Uterus (tissue), 2 donors: ENCODE data around the gene MIPOL1.

Experiments
- POLR2A ChIP-seq, 2 donors: fragments of 450-650 bp; IDR thresholded peaks; one replicate each; pipeline ENCODE4 v1.6.1; 2016; ENCODE audit warnings: antibody characterized with exemption in 2 of 2, mild to moderate bottlenecking in 1 of 2, moderate library complexity in 1 of 2
- TF ChIP-seq, protein P1 (sequence below), 4 experiments: fragments of 200-600 bp in 2 of 4; fragments of 450-650 bp in 2 of 4; sonication (generic) in 2 of 4; IDR thresholded peaks; one replicate each; pipeline ENCODE4 v1.5.1; 2016 to 2019; ENCODE audit warnings: antibody characterized with exemption in 4 of 4, mild to moderate bottlenecking in 2 of 4, moderate library complexity in 1 of 4

DNA sequence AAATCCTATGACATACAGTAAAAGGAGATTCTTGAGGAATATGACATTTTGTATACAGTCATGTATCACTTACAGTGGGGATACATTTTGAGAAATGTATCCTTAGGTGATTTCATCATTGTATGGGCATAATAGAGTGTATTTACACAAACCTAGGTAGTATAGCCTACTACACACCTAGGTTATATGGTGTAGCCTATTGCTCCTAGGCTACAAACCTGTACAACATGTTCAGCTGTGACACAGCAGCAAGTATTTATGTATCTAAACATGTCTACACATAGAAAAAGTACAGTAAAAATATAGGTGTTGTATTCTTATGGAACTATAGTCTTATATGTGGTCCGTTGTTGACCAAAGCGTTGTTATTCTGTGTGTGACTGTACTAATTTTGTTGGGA is 218.5 kb downstream of the MIPOL1 start:
- no peak for TF ChIP-seq POLR2A (IDR thresholded peaks at IDR 0.05)
- TF ChIP-seq, protein P1, sequence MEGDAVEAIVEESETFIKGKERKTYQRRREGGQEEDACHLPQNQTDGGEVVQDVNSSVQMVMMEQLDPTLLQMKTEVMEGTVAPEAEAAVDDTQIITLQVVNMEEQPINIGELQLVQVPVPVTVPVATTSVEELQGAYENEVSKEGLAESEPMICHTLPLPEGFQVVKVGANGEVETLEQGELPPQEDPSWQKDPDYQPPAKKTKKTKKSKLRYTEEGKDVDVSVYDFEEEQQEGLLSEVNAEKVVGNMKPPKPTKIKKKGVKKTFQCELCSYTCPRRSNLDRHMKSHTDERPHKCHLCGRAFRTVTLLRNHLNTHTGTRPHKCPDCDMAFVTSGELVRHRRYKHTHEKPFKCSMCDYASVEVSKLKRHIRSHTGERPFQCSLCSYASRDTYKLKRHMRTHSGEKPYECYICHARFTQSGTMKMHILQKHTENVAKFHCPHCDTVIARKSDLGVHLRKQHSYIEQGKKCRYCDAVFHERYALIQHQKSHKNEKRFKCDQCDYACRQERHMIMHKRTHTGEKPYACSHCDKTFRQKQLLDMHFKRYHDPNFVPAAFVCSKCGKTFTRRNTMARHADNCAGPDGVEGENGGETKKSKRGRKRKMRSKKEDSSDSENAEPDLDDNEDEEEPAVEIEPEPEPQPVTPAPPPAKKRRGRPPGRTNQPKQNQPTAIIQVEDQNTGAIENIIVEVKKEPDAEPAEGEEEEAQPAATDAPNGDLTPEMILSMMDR (IDR thresholded peaks at IDR 0.05) = no peak
